ENCODE data around the gene HDGF.

GRCh38 chr1:156772728-156773497 lies 21.4 kb upstream of the HDGF start:
- no peak for TF ChIP-seq CTCF (IDR thresholded peaks at IDR 0.05)
- no peak for TF ChIP-seq POLR2A (IDR thresholded peaks at IDR 0.05)
